HS-5 (cell line): ENCODE results near the gene ZNF774.
"Not testable (repeated sequence)": the region's sequence is repeated elsewhere in the genome, so short reads cannot be mapped to it uniquely, and the experiment has no call there.

ENCODE experiments used
- DNase-seq: peaks from one replicate; pipeline ENCODE4 v3.0.0-alpha.2; 2012; ENCODE audit warnings: low read depth

The ZNF774 gene

DNA sequence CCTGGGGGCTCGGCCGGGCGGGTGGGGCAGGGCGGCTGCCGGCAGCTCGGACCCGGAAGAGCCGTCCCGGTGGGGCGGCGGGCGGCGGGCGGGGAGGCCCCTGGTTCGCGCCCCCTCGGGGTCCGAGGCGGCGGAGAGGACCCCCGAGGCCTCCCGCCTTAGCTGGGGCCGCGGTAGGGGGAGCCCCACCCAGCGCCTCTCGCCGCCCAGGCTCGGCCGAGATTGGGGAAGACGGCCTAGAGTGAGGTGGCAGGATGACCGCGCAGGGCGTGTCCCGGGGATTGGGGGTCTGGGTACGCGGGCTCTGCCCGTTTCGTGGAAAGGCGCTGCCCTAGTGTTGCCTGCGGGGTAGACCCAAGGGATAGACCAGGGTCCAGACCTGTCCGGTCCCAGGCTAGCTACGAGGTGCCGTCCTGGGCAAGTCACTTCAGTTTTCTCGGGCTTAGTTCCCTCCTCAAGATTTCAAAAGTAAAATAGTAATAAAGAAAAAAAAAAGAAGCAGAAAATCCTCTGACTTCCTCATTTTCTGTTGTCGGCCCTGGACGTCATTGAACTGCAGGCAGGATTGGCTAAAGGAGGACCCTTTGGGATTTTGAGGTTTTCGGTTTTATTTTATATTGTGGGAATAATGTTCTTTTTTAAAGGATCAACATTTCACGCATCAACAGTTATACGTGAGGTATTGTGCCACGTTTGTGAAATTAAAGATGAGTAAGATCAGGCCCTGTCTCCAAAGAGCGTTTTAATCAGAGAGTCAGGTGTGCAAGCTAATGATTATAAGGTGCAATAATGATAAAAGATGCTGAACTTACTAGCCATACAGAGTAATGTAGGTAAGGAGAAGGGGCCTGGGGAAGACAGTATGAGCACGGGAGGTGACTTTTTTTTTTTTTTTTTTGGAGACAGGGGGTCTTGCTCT lies 36.6 kb downstream of the ZNF774 start:
- DNase-seq = no peak

GRCh38 chr15:90389513-90389912 lies 37.4 kb downstream of the ZNF774 start:
- no peak for DNase-seq

DNA sequence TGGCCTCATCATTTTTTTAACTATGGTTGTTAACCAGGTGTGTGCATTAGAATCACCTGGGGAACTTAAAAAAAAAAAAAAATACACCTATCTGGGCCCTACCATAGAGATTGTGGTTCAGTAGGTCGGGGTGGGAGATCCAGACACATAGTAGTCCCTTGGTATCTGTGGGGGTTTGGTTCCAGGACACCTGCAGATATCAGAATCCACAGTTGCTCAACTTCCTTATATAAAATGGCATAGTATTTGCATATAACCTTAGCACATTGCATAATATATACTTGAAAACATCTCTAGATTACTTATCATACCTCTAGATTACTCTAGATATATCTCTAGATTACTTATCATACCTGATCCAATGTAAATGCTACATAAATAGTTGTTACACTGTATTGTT lies 41.0 kb downstream of the ZNF774 start:
- no peak for DNase-seq

- DNase-seq = no peak
These were observed 42.0 kb downstream of the ZNF774 start for GRCh38 chr15:90394074-90394473.

GRCh38 chr15:90394748-90395442 lies 42.8 kb downstream of the ZNF774 start:
- no peak for DNase-seq

DNA sequence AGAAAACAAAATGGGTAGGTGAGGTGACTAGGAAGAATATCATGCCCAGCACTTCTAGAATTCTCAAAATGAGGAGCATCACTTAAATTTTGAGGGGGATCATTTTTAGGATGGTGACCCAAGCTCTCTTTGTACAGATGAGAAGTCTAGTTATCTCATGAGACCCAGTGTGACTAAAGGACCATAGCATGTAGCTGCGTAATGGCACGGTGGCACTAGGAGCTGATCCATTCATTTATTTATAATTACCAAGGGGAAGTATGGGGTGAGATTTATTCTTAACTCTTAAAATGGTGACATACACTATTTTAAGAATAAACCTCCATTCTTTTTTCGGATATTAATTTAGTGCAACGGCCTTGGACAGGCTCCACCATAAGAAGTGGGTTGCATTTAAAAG lies 44.2 kb downstream of the ZNF774 start:
- no peak for DNase-seq

DNA sequence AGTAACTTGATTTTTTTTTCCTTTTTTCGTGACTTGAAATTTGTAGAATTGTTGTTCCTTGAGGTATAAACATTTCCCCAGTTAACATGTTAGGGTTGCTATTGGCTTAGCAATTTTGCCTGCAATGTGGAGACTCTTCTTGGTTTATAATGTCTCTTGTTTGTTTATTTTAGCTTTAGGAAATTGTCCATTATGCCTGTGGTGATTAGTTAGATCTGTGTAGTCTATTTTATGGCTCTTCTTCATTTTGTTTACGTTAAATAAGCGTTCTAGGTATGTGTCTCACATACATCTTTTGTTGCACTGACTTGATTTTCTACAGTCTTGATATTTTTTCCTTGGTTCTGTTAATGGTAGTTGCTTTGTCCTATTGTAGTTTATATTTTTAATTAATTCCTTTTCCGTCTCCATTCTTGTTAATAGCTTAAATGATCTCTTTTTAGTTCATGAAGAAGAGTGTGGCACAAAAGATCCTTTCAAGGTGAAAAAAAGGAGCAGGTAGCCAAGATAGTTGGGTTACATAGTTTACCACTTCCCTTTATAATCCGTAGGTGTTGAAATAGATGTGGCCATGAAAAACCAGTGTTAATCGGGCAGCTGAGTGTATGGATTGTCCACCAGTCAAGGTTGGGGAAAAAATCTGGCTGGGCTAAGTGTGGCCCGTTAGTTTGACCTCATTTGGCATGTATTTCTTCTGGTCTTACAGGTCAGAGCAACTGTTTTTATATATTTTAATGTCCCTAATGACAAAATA lies 48.1 kb downstream of the ZNF774 start:
- no peak for DNase-seq

DNA sequence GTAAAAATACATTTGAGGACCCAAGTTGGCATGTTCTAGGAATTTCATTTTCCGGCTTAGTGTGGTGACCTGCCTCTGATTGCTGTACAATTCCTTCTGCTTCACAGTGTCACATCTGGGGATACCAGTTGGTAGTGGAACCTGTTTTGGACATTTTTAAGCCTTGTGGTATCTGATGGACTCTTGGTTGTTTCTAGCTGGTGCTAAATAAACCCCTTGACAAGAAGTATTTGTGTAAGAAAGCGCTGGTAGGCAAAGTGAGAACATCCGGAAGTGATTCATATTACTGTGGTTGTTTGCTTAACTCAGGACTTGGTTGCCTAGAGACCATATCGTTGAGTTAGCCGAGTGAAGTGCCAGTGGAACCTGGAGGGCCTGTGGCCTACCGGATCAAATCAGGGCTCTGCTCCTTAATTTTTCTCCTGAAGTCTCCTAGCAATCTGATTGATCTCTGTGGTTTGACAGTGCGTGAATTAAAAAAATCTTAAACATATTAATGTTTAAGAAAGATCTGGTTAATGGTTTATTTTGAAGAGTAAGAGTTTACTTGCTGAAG lies 48.8 kb downstream of the ZNF774 start:
- peak; percentile 78 for DNase-seq

- DNase-seq = no peak
These were observed 49.4 kb downstream of the ZNF774 start for GRCh38 chr15:90401495-90401894.

DNA sequence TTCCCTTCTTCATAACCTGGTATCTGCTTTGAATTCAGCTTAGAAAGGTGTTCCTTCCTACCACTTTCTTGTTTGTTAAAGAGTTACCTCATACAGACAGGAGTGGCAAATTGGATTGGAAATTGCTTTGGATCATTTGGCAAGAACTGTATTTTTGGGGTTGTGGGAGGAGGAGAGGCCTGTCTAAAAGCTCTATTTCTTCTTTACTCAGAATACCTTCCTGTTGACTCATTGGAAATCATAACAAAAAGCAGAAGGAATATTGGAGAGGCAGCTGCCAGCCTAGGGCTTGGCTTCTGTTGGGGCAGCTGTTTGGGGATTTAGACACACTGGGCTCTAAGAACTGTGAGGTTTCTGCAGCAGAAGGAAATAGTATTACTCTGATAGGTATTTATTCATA lies 50.1 kb downstream of the ZNF774 start:
- peak; percentile 80 for DNase-seq

DNA sequence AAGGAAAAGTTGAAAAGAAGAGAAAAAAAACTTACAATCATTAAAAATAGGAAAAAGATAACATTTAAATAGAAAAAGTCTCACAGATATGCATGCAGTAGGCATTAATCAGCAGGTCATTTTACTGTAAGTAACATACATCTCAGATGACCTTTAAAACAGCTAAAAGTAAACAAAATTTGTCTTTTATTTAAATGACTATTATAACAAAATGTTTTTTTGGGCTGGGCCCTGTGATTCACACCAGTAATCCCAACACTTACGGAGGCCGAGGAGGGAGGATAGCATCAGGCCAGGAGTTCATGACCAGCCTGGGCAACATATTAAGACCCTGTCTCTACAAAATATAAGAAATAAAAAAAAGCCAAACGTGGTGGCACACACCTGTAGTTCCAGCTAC lies 50.7 kb downstream of the ZNF774 start:
- no peak for DNase-seq

GRCh38 chr15:90405055-90405607 lies 53.0 kb downstream of the ZNF774 start:
- DNase-seq = no peak

DNA sequence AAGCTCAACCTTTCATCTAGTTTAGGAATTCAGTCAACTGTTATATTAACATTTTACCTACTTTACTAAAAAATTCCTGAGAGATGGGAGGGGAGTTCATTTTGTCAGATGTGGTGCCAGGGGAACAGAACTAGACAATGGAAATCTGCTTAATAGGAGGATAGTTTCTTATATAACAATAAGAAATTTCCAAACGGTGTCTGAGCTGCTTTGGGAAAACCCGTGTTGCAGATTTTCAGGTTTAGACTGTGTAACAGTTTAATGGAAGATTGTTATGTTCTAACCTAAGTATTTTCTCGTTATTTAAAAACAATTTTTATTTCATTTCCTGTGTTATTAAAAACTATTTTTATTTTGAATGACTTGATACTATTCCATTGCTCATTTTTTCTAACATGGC lies 55.3 kb downstream of the ZNF774 start:
- DNase-seq = no peak

- no peak for DNase-seq
These were observed 55.8 kb downstream of the ZNF774 start for GRCh38 chr15:90407871-90408317.

GRCh38 chr15:90408657-90409056 lies 56.6 kb downstream of the ZNF774 start:
- no peak for DNase-seq

DNA sequence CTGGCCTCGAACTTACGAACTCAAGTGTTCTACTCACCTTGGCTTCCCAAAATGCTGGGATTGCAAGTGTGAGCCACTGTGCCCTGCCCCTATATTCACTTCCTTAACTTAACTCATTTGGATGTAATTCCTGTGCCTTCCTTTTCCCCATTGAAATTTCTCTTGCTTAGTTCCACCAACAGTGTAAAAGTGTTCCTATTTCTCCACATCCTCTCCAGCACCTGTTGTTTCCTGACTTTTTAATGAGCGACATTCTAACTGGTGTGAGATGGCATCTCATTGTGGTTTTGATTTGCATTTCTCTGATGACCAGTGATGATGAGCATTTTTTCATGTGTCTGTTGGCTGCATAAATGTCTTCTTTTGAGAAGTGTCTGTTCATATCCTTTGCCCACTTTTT lies 57.5 kb downstream of the ZNF774 start:
- not testable (repeated sequence) for DNase-seq

DNA sequence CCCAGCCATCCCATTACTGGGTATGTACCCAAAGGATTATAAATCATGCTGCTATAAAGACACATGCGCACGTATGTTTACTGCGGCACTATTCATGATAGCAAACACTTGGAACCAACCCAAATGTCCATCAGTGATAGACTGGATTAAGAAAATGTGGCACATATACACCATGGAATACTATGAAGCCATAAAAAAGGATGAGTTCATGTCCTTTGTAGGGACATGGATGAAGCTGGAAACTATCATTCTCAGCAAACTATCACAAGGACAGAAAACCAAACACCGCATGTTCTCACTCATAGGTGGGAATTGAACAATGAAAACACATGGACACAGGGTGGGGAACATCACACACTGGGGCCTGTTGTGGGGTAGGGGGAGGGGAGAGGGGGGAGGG lies 58.2 kb downstream of the ZNF774 start:
- DNase-seq = not testable (repeated sequence)

GRCh38 chr15:90411176-90411575 lies 59.1 kb downstream of the ZNF774 start:
- no peak for DNase-seq
